Fibroblast of lung (primary cell): ENCODE data around the gene POLR1D. TPM values are rescaled to one million over a fixed set of nuclear protein-coding genes. Genes with fewer than 3 reads are reported as not detected.

ENCODE experiments used
- DNase-seq, 2 donors: peaks; one replicate each; pipeline versions ENCODE4 v3.0.0 to v3.0.0-alpha.2; 2010; ENCODE audit warnings: low read depth in 2 of 2
- H2AFZ ChIP-seq: 2 replicates; pipeline ENCODE4 v1.5.1; 2012; ENCODE audit warnings: low read length, control low read depth, inconsistent platforms
- H3K27ac ChIP-seq: 2 replicates; pipeline ENCODE4 v1.5.1; 2011; ENCODE audit warnings: low read length, control low read depth; ENCODE audit not compliant: insufficient read depth
- H3K27me3 ChIP-seq: 2 replicates; pipeline ENCODE4 v1.5.1; 2011; ENCODE audit warnings: mild to moderate bottlenecking, low read length; ENCODE audit not compliant: control insufficient read depth, insufficient read depth
- H3K36me3 ChIP-seq: 2 replicates; pipeline ENCODE4 v1.5.1; 2011; ENCODE audit warnings: low read length; ENCODE audit not compliant: control insufficient read depth, insufficient read depth
- H3K4me1 ChIP-seq: 2 replicates; pipeline ENCODE4 v1.5.1; 2011; ENCODE audit warnings: low read length; ENCODE audit not compliant: control insufficient read depth, insufficient read depth; ENCODE audit errors: extremely low read depth
- H3K4me2 ChIP-seq: 2 replicates; pipeline ENCODE4 v1.5.1; 2011; ENCODE audit warnings: low read length, control low read depth; ENCODE audit not compliant: insufficient read depth; ENCODE audit errors: extremely low read depth
- H3K4me3 ChIP-seq, 4 experiments: fragments of 200-600 bp in 1 of 4; sonication (generic) in 1 of 4; replicated peaks in 1 of 4; 2 replicates each; pipeline ENCODE4 v1.5.1; 2011 to 2016; ENCODE audit warnings: low read length in 4 of 4, low read depth in 3 of 4, mild to moderate bottlenecking in 3 of 4, control low read depth in 2 of 4, inconsistent platforms in 1 of 4, mixed read lengths in 1 of 4; ENCODE audit not compliant: insufficient read depth in 1 of 4; ENCODE audit errors: control extremely low read depth in 1 of 4
- H3K79me2 ChIP-seq: 2 replicates; pipeline ENCODE4 v1.5.1; 2012; ENCODE audit warnings: mild to moderate bottlenecking, low read length, inconsistent platforms; ENCODE audit not compliant: control insufficient read depth, insufficient read depth
- H3K9ac ChIP-seq: 2 replicates; pipeline ENCODE4 v1.5.1; 2011; ENCODE audit warnings: mild to moderate bottlenecking, low read length, control low read depth; ENCODE audit not compliant: insufficient read depth
- H3K9me3 ChIP-seq: 2 replicates; pipeline ENCODE4 v1.5.1; 2012; ENCODE audit warnings: low read depth, low read length; ENCODE audit not compliant: control insufficient read depth, insufficient read depth
- H4K20me1 ChIP-seq: 2 replicates; pipeline ENCODE4 v1.5.1; 2011; ENCODE audit warnings: low read length; ENCODE audit not compliant: control insufficient read depth, insufficient read depth; ENCODE audit errors: extremely low read depth
- EZH2 ChIP-seq: IDR thresholded peaks from 2 replicates; pipeline ENCODE4 v1.5.1; 2012; ENCODE audit warnings: low read length, control low read depth, mild to moderate bottlenecking; ENCODE audit errors: missing control alignments
- polyA plus RNA-seq, 2 donors: library from polyadenylated mRNA; depleted of rRNA in 1 of 2; stranded (reverse) in 1 of 2; unstranded in 1 of 2; fragments of >200 nt; gene quantifications; 2 replicates each; pipeline ENCODE4 v1.2.1, GENCODE V29; 2011 to 2012; ENCODE audit warnings: missing spikeins in 1 of 2
- total RNA-seq: library from RNA; depleted of rRNA; stranded (reverse); fragments of >200 nt; gene quantifications from 2 replicates; pipeline ENCODE4 v1.2.1, GENCODE V29; 2014
- TF ChIP-seq, protein P1 (sequence below), 2 donors: IDR thresholded peaks in 1 of 2; conservative IDR thresholded peaks in 1 of 2; 1 replicate in 1 of 2; 2 replicates in 1 of 2; pipeline ENCODE4 v1.5.1; 2011 to 2012; ENCODE audit warnings: low read length in 2 of 2, control low read depth in 1 of 2, inconsistent platforms in 1 of 2, low read depth in 1 of 2, mild to moderate bottlenecking in 1 of 2

POLR1D gene
- total and polyA plus RNA-seq, 2 donors (not counting 1 experiment from before 2014, with no cell fraction given): 84.6 to 96.0 TPM

DNA sequence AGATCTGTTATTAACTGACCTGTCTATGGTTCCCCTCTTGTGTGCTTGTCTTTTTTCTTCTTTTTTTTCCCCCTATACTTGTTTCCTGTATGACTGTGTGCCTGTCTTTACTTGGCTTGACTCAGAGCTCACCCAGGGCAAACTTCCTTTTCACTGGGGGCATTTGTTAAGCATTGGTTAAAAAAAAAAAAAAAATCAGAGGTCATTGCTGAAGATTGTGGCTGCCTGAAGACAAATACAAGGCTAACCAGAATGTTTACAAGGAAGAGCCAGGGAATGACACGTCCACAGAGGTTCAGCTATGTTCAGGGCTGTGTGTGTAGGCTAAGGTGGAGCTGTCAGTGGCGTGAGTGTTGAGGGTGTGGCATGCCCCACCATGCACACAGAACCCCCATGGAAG lies 48.4 kb upstream of the POLR1D start:
- Histone ChIP-seq H4K20me1 (no peaks in the 10 kb centered on the region), H2AFZ (no peak overlapping the region), H3K36me3 (no peaks in the 10 kb centered on the region), H3K9me3 (no peaks in the 10 kb centered on the region), H3K4me2 (no peak overlapping the region), H3K79me2 (no peaks in the 10 kb centered on the region), H3K4me3 (no peak overlapping the region), H3K9ac (no peak overlapping the region), H3K4me1 (no peaks in the 10 kb centered on the region), H3K27me3 (no peaks in the 10 kb centered on the region), H3K27ac (no peak overlapping the region)
- TF ChIP-seq, protein P1, sequence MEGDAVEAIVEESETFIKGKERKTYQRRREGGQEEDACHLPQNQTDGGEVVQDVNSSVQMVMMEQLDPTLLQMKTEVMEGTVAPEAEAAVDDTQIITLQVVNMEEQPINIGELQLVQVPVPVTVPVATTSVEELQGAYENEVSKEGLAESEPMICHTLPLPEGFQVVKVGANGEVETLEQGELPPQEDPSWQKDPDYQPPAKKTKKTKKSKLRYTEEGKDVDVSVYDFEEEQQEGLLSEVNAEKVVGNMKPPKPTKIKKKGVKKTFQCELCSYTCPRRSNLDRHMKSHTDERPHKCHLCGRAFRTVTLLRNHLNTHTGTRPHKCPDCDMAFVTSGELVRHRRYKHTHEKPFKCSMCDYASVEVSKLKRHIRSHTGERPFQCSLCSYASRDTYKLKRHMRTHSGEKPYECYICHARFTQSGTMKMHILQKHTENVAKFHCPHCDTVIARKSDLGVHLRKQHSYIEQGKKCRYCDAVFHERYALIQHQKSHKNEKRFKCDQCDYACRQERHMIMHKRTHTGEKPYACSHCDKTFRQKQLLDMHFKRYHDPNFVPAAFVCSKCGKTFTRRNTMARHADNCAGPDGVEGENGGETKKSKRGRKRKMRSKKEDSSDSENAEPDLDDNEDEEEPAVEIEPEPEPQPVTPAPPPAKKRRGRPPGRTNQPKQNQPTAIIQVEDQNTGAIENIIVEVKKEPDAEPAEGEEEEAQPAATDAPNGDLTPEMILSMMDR (conservative IDR thresholded peaks at IDR 0.05 in 1 of 2, IDR thresholded peaks at IDR 0.05 in 1 of 2; ENCODE audit: low read depth in 1 of 2, low read length in 2 of 2): no peak
- DNase-seq: peak; percentile 27 to 47

DNA sequence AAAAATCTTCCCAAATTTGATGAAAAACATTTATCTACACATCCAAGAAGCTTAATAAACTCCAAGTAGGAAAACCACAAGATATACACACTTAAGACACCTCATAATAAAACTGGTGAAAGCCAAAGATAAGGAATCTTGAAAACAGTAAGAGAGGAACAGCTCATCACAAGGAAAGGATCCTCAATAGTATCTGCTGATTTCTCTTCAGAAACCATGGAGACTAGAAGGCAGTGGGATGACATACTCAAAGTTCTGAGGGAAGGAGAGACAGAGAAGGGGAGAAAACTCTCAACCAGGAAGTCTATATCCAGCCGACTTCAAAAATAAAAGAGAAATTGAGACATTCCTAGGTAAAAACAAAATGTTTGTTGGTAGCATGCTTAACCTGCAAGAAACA lies 47.0 kb upstream of the POLR1D start:
- H3K9me3 ChIP-seq: no peaks in the 10 kb centered on the region
- no peaks in the 10 kb centered on the region for H3K27me3 ChIP-seq
- no peaks in the 10 kb centered on the region for H3K4me1 ChIP-seq
- no peak for DNase-seq
- no peak overlapping the region for H3K9ac ChIP-seq
- TF ChIP-seq EZH2: no peak
- TF ChIP-seq, protein P1 (conservative IDR thresholded peaks at IDR 0.05 in 1 of 2, IDR thresholded peaks at IDR 0.05 in 1 of 2; ENCODE audit: low read depth in 1 of 2, low read length in 2 of 2): no peak
- no peaks in the 10 kb centered on the region for H4K20me1 ChIP-seq
- H3K27ac ChIP-seq: no peak overlapping the region
- H3K79me2 ChIP-seq: no peaks in the 10 kb centered on the region
- H3K4me2 ChIP-seq: no peak overlapping the region
- no peak overlapping the region for H2AFZ ChIP-seq
- H3K36me3 ChIP-seq: no peaks in the 10 kb centered on the region
- no peak overlapping the region for H3K4me3 ChIP-seq

DNA sequence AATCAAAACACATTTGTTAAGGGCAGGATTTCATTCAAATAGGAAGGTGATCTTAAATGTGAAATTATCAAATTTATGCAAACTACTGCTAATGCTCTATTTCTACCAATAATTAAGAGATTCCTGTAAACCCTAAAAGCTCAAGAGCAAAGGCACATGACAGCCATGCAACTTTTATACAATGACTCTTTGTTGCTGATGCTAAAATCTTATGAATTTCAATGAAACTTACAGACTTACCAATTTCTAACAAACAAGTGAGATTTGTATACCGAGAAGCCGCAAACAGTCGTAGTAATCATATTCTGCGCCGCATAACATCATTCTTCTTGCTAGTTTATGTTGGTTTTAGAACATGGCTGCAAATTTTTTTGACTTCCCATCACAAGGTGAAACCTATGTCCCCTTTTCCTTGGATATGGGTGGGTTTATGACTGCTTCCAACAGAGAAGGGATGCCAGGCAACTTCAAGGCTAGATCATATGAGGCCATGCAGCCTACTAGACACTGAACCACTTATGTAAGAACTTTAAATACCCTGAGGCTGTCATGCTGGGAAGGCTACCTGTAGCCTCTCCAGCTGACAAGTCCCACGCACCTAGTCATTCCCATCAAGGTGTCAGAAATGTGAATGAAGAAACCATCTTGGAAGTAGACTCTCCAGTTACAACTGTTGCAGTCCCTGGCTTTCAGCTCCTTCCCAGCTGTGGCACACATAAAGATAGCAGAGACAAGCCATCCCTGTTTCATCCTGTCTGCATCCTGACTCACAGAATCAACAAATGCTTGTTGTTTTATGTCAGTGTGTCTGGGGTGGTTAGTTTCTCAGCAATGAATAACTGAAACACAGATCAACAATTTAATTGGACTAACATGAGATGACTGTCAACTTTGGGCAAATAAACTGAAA lies 43.3 kb upstream of the POLR1D start:
- TF ChIP-seq EZH2: no peak
- TF ChIP-seq, protein P1 (conservative IDR thresholded peaks at IDR 0.05 in 1 of 2, IDR thresholded peaks at IDR 0.05 in 1 of 2; ENCODE audit: low read depth in 1 of 2, low read length in 2 of 2): no peak
- Histone ChIP-seq H3K79me2 (no peaks in the 10 kb centered on the region), H3K36me3 (no peaks in the 10 kb centered on the region), H3K27me3 (no peaks in the 10 kb centered on the region), H3K4me1 (no peaks in the 10 kb centered on the region), H3K4me2 (no peak overlapping the region), H3K27ac (no peak overlapping the region), H2AFZ (no peak overlapping the region), H3K9ac (no peak overlapping the region), H4K20me1 (no peaks in the 10 kb centered on the region), H3K9me3 (no peaks in the 10 kb centered on the region), H3K4me3 (no peak overlapping the region)
- peak in 1 of 2 donors; percentile 17 for DNase-seq
